Measurements from ENCODE around the gene MEDAG.

DNA sequence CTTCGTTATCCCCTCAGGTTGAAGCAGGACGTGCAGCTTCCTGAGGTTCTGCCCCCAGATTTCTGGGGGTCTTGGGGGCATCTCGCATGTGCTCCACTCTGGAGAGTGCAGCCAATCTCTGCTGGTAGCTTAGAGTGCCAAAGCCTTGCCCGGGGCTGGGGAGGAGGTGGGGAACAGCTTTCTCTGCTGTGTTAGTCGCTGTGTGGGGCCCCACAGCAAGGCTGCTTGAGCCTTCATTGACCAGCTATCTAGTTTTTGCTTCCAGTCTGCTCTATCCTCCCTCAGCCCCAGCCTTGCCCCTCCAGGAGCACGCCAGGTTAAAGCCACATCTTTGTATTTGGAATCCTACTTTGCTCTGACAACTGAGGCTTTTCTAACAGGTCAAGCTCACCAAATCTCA lies 32.0 kb upstream of the MEDAG start:
- TF ChIP-seq, protein P1, sequence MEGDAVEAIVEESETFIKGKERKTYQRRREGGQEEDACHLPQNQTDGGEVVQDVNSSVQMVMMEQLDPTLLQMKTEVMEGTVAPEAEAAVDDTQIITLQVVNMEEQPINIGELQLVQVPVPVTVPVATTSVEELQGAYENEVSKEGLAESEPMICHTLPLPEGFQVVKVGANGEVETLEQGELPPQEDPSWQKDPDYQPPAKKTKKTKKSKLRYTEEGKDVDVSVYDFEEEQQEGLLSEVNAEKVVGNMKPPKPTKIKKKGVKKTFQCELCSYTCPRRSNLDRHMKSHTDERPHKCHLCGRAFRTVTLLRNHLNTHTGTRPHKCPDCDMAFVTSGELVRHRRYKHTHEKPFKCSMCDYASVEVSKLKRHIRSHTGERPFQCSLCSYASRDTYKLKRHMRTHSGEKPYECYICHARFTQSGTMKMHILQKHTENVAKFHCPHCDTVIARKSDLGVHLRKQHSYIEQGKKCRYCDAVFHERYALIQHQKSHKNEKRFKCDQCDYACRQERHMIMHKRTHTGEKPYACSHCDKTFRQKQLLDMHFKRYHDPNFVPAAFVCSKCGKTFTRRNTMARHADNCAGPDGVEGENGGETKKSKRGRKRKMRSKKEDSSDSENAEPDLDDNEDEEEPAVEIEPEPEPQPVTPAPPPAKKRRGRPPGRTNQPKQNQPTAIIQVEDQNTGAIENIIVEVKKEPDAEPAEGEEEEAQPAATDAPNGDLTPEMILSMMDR (IDR thresholded peaks at IDR 0.05; ENCODE audit: insufficient read depth, low read length), result no peak
- TF ChIP-seq, protein P2, sequence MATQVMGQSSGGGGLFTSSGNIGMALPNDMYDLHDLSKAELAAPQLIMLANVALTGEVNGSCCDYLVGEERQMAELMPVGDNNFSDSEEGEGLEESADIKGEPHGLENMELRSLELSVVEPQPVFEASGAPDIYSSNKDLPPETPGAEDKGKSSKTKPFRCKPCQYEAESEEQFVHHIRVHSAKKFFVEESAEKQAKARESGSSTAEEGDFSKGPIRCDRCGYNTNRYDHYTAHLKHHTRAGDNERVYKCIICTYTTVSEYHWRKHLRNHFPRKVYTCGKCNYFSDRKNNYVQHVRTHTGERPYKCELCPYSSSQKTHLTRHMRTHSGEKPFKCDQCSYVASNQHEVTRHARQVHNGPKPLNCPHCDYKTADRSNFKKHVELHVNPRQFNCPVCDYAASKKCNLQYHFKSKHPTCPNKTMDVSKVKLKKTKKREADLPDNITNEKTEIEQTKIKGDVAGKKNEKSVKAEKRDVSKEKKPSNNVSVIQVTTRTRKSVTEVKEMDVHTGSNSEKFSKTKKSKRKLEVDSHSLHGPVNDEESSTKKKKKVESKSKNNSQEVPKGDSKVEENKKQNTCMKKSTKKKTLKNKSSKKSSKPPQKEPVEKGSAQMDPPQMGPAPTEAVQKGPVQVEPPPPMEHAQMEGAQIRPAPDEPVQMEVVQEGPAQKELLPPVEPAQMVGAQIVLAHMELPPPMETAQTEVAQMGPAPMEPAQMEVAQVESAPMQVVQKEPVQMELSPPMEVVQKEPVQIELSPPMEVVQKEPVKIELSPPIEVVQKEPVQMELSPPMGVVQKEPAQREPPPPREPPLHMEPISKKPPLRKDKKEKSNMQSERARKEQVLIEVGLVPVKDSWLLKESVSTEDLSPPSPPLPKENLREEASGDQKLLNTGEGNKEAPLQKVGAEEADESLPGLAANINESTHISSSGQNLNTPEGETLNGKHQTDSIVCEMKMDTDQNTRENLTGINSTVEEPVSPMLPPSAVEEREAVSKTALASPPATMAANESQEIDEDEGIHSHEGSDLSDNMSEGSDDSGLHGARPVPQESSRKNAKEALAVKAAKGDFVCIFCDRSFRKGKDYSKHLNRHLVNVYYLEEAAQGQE (IDR thresholded peaks at IDR 0.05; ENCODE audit: insufficient replicate concordance, low read depth), result no peak

All from HL-60 (cell line).